GM19463 (cell line): ENCODE measurements around the gene TARBP1.

Experiments
- ATAC-seq: cut with Tn5 transposase; IDR thresholded peaks from one replicate; pipeline ENCODE4 v1.9.1; 2021; ENCODE audit warnings: mild to moderate bottlenecking, moderate library complexity; ENCODE audit not compliant: unreplicated experiment

TARBP1 gene

DNA sequence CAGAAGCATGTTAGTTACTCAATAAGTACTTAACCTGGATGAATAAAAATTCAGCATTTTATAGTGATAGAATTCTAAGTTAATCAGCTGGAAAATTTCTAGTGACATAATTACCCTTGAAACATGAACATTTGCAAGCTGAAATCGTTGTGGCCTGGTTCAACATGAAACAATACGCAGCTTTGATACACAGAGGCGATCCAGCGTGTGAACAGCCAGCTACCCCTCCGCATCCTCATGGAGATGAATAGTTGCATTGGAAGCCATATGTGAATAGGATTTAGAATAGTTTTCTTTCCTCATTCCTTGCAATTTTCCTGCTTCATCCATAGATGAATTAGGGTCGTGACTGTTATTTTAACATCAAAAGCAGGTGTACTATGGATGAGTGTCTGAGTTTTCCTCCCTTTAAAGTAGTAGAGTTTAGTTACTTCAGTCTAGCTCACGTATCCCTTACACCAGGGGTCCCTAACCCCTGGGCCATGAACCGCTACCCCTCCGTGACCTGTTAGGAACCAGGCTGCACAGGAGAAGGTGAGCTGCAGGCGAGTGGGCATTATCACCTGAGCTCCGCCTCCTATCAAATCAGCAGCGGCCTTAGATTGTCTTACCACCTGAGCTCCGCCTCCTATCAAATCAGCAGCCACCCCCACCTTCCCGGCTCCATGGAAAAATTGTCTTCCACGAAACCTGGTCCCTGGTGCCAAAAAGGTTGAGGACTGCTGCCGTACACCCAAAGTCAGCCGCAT is 6.2 kb upstream of the TARBP1 start:
- ATAC-seq = no peak

- no peak for ATAC-seq
These were observed 5.2 kb upstream of the TARBP1 start for GRCh38 chr1:234484218-234484617.

DNA sequence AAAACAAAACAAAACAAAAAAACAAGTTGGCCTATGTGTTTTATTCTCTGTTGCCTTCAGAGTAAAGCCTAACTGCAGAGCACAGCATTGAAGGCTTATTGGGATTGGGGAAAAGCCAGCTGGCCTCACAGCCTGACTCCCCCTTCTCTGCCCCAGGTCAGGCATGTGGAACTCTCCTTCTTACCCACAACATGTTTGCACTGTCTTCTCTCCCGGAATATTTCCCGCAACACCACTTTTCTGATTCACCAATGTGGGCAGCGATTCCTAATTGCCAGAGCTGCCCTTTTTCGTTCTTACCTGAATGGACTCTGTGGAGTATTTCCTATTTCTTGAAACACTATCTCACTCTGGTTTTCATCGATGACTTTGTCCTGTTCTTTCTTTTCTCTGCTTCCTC is 2.8 kb upstream of the TARBP1 start:
- no peak for ATAC-seq

DNA sequence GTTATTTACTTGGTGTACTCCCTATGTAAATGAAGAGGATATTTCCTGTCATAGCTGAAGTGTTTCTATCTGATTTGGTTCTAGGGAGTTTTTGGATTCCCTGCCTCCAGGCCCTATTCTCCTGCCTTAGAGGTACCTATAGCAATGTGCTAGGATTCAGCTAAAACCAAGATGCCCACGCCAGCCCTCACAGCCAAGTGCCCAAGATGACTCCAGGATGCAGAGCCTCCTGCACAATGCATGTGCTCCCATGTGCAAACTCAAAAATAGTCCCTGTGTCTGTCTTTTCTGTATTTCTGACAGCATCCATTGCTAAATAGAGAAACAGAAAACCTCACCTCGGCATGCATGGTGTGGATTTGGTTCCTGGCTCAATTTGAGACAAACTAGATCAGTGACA is 887 bp upstream of the TARBP1 start:
- no peak for ATAC-seq

GRCh38 chr1:234479310-234479559 is 256 bp upstream of the TARBP1 start:
- ATAC-seq = no peak

GRCh38 chr1:234478152-234478480 is 863 bp downstream of the TARBP1 start:
- peak; percentile 60 for ATAC-seq

DNA sequence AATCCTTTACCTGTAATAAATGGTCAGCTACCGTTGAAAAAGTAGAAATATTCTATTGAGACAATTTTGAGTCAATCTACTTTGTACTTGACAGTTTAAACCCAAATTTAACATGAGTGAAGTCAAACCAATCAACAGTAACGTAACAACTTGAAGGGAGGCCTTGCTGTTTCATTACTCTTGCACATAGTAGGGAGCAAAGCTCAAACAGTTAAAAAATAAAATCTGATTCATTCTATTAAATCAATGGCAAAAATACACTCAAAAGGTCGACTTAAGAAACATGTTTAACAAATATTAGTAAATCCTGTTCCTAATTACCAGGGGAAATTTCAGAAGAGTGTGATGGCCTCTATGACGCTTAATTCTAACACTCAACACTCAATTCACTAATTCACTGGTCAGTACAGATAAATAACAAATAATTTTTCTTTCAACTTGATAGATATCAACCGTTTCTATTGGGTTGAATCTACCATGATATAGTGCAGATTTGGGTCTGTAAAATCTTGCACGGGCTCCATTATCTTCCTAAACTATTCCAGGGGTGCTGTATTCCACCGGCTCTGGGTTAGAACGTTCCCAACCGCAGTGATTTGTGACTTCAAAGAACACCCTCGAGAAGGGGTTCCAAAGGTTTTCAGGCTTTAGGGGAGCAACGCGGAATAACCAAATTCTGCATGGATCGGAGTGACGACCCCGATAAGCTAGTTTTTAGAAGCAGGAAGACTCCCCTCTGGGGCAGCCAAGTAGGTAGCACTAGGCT is 1.4 kb downstream of the TARBP1 start:
- no peak for ATAC-seq

DNA sequence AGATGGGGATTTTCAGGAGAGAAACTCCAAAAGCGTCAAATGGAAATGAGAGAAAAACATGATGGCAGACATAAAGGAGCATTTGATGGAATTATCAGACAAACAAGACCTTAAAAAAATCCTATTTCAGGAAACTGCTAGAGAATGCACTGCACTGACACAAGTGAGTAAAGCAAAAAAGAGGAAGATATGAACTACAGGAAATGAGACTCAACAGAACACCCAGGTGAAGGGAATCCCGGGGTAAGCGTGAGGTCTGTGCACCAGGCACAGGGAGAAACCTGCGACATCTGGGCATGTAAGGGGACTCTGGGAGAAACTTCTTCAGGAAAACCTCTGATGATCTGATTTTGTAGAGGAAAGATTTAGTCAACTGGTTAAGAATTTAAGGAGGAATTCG is 2.8 kb downstream of the TARBP1 start:
- no peak for ATAC-seq

DNA sequence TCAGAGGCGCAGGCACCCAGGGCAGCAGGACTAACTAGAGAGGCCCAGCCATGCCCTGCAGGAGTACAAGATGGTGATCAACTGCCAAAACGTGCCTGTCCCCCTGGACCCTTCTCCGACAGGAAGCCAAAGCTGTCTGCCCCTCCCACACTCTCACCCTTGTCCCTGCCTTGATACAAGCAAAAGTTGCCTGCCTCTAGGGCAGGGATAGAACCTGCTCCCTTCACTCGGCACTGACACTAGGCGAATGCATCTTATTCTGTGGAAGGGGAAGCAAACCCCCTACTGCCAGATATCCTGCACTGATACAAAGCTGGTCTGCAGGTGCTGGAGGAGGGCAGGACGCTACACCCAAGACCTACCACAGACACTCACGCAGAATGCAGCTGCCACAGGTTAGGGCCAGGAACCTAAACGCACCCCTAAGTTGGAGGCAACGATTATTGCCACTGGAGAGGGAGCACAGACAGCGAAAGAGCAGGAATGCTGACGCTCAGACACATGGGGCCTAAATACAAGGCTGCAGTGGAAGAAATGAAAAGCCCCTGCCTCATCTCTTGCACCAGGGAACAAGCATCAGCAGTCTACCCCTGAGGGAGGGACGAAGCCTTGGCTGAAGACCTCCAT is 3.7 kb downstream of the TARBP1 start:
- ATAC-seq = no peak

DNA sequence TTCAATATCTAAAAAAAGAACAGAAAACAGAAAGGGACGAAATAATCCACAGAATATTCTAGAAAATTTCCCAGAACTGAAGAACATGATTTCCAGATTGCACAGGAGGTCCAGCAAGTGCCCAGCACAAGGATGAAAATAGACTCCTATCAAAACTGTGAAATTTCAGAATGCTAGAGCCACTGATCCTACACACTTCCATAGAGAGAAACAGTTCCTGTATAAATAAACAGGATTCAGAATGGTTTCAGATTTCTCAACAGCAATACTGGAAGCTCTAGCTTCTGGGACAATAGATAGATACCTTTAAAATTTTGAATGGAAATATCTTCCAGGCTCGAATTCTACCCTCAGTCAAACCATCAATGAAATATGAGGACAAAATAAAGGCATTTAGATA is 4.6 kb downstream of the TARBP1 start:
- no peak for ATAC-seq

GRCh38 chr1:234473118-234473517 is 5.9 kb downstream of the TARBP1 start:
- no peak for ATAC-seq

- ATAC-seq = no peak
These were observed 9.6 kb downstream of the TARBP1 start for GRCh38 chr1:234469376-234469775.

GRCh38 chr1:234468580-234468979 is 10.4 kb downstream of the TARBP1 start:
- ATAC-seq = no peak

DNA sequence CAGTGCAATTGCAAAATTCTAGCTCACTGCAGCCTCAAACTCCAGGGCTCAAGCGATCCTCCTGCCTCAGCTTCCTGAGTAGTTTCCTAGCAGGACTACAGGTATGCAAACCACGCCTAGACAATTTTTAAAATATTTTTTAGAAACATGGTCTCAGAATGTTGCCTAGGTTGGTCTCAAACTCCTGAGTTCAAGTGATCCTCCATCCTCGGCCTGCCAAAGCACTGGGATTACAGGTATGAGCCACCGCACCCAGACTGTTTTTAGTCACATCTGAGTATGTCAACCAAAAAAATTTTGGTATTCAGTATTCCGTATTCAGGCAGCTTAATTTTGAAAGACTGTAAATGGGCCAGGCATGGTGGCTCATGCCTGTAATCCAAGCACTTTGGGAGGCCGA is 11.2 kb downstream of the TARBP1 start:
- ATAC-seq = no peak

GRCh38 chr1:234466945-234467344 is 12.0 kb downstream of the TARBP1 start:
- no peak for ATAC-seq

DNA sequence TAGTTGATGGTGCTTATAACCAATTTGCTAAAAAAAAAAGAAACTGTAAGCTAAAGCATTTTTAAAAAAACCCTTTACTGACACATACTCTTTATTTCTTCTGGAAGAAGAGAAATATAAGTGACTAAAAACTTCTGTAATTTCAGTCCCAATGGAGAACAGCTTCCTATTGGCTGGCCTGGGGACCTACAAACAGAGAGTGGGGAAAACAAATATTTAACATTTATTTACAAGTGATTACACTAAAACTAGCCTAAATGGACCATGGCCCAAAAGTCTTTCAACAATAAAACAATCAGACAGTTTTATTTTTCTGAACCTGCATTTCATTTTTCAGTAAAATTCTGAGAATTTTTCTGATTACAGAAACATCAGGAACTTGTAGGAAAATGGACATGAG is 15.2 kb downstream of the TARBP1 start:
- ATAC-seq = no peak

DNA sequence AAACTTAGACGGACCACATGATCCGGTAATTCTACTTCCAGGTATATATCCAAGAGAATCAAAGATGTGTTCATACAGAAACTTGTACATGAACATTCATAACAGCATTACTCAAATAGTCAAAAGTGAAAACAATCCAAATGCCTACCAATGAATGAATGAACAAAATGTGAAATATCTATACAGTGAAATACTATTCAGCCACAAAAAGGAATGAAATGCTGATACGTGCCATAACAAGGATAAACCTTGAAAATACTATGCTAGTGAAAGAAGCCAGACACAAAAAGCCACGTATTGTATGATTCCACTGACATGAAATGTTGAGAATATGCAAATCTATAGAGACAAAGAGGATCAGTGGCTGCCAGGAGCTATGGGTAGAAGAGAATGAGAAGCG is 18.3 kb downstream of the TARBP1 start:
- no peak for ATAC-seq

DNA sequence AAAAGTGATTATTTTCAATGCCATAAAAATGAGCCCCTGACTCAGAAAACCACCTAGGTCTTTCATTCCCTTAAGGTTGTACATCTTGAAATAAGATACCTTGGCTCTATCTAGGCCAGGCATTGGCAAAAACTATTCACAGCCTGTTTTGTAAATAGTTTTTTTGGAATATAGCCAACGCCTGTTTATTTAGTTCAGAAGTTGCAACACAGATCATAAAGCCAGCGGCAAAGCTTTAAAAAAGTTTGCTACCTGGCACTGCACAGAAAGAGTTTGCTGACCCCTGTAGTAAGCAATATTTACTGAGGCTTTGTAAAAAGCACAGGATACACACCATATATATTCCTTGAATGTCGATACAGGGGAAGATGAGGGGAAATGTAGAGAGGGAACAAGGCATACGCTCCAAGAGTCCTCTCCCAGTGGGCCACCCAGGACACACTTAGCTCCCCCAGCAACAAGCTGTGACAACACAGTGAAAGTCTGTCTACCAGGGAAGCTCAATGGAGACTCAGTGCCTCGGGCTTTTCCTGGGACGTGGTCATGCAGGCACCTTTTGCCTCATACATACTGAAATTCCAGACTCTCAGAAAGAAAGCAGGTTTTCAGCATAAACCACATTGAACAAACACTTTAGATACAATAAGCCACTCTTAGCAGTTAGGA is 20.5 kb downstream of the TARBP1 start:
- ATAC-seq = no peak

- no peak for ATAC-seq
These were observed 24.1 kb downstream of the TARBP1 start for GRCh38 chr1:234454926-234455325.

GRCh38 chr1:234452406-234452965 is 26.5 kb downstream of the TARBP1 start:
- no peak for ATAC-seq

DNA sequence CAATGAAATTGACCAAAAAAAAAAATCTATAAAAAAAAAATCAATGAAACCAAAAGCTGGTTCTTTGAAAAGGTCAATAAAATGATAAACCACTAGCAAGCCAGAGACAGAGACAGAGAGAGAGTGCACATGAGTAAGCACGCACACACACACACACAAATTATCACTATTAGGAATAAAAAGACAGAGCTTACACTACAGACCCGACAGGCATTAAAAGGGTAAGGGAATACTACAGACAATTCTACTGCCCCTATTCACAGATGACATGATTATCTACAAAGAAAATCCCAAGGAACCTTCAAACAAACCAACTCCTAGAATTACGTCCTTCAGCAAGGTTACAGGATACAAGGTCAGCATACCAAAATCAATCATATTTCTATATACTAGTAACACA is 38.6 kb downstream of the TARBP1 start:
- ATAC-seq = no peak

GRCh38 chr1:234438579-234438978 is 40.4 kb downstream of the TARBP1 start:
- ATAC-seq = no peak
